Trophoblast cell (in vitro differentiated cells and primary cell): ENCODE results near the gene OTOR. TPM values are rescaled to one million over a fixed set of nuclear protein-coding genes. Genes with fewer than 3 reads are reported as not detected.

Experiments
- DNase-seq, 2 donors: peaks; one replicate each; pipeline ENCODE4 v3.0.0-alpha.2; 2016
- H2AFZ ChIP-seq: 2 replicates; pipeline ENCODE4 v1.6.1; 2013; ENCODE audit warnings: low read length, moderate library complexity, mild to moderate bottlenecking; ENCODE audit not compliant: insufficient read depth, poor library complexity
- H2AK5ac ChIP-seq: 2 replicates; pipeline ENCODE4 v1.6.1; 2013; ENCODE audit warnings: mild to moderate bottlenecking, low read length
- H2BK120ac ChIP-seq: 2 replicates; pipeline ENCODE4 v1.6.1; 2013; ENCODE audit warnings: low read length, mild to moderate bottlenecking, moderate library complexity; ENCODE audit not compliant: insufficient read depth, poor library complexity
- H2BK12ac ChIP-seq: 2 replicates; pipeline ENCODE4 v1.6.1; 2013; ENCODE audit warnings: mild to moderate bottlenecking, low read length, moderate library complexity
- H2BK5ac ChIP-seq: 2 replicates; pipeline ENCODE4 v1.6.1; 2013; ENCODE audit warnings: low read length, low read depth, moderate library complexity, mild to moderate bottlenecking; ENCODE audit not compliant: poor library complexity
- H3K14ac ChIP-seq: 2 replicates; pipeline ENCODE4 v1.6.1; 2013; ENCODE audit warnings: mild to moderate bottlenecking, low read length
- H3K18ac ChIP-seq: 2 replicates; pipeline ENCODE4 v1.6.1; 2013; ENCODE audit warnings: mild to moderate bottlenecking, low read length
- H3K23ac ChIP-seq: 2 replicates; pipeline ENCODE4 v1.6.1; 2013; ENCODE audit warnings: low read length
- H3K27ac ChIP-seq: 2 replicates; pipeline ENCODE4 v1.5.1; 2013; ENCODE audit warnings: low read depth, mild to moderate bottlenecking, inconsistent platforms, low read length, moderate library complexity
- H3K27me3 ChIP-seq: 2 replicates; pipeline ENCODE4 v1.6.1; 2013; ENCODE audit warnings: inconsistent platforms, mild to moderate bottlenecking, low read length, moderate library complexity; ENCODE audit not compliant: insufficient read depth
- H3K36me3 ChIP-seq, 2 experiments: 1 replicate in 1 of 2; 2 replicates in 1 of 2; pipeline ENCODE4 v1.6.1; 2013; ENCODE audit warnings: low read length in 2 of 2, mild to moderate bottlenecking in 2 of 2, moderate library complexity in 1 of 2; ENCODE audit not compliant: insufficient read depth in 2 of 2, control insufficient read depth in 1 of 2
- H3K4ac ChIP-seq: 2 replicates; pipeline ENCODE4 v1.6.1; 2013; ENCODE audit warnings: low read depth, mild to moderate bottlenecking, low read length, moderate library complexity
- H3K4me1 ChIP-seq, 2 experiments: 1 replicate in 1 of 2; 2 replicates in 1 of 2; pipeline ENCODE4 v1.6.1; 2013; ENCODE audit warnings: low read length in 2 of 2, mild to moderate bottlenecking in 2 of 2, moderate library complexity in 1 of 2; ENCODE audit not compliant: insufficient read depth in 2 of 2, control insufficient read depth in 1 of 2
- H3K4me2 ChIP-seq: 2 replicates; pipeline ENCODE4 v1.6.1; 2013; ENCODE audit warnings: inconsistent platforms, mild to moderate bottlenecking, low read length, moderate library complexity
- H3K4me3 ChIP-seq: 2 replicates; pipeline ENCODE4 v1.5.1; 2013; ENCODE audit warnings: mild to moderate bottlenecking, low read depth, low read length, inconsistent platforms
- H3K79me1 ChIP-seq: one replicate; pipeline ENCODE4 v1.6.1; 2013; ENCODE audit warnings: low read length
- H3K79me2 ChIP-seq: 2 replicates; pipeline ENCODE4 v1.6.1; 2013; ENCODE audit warnings: low read length, mild to moderate bottlenecking; ENCODE audit not compliant: control insufficient read depth, insufficient read depth, poor library complexity
- H3K9ac ChIP-seq: 2 replicates; pipeline ENCODE4 v1.6.1; 2013; ENCODE audit warnings: mild to moderate bottlenecking, low read length
- H3K9me3 ChIP-seq: 2 replicates; pipeline ENCODE4 v1.6.1; 2013; ENCODE audit warnings: low read depth, mild to moderate bottlenecking, control low read depth, inconsistent platforms, low read length; ENCODE audit not compliant: insufficient read depth
- H4K12ac ChIP-seq: 2 replicates; pipeline ENCODE4 v1.6.1; 2013; ENCODE audit warnings: low read depth, mild to moderate bottlenecking, low read length, moderate library complexity
- H4K8ac ChIP-seq: 2 replicates; pipeline ENCODE4 v1.6.1; 2013; ENCODE audit warnings: low read depth, mild to moderate bottlenecking, low read length, moderate library complexity
- H4K91ac ChIP-seq: one replicate; pipeline ENCODE4 v1.6.1; 2013; ENCODE audit warnings: low read depth, mild to moderate bottlenecking, low read length, moderate library complexity
- WGBS: extraction: QIAGEN DNeasy Blood & Tissue Kit; methylation state at CpG from one replicate; pipeline ENCODE4 v1.1.7; 2013; ENCODE audit warnings: missing lambda C conversion rate; ENCODE audit not compliant: insufficient read length, insufficient coverage; ENCODE audit errors: extremely low coverage; 5-methylcytosine and 5-hydroxymethylcytosine counted together
- polyA plus RNA-seq: library from polyadenylated mRNA; stranded (reverse); fragments of 200-250 nt; gene quantifications from 2 replicates; pipeline ENCODE4 v1.2.3, GENCODE V29; 2013

The OTOR gene
- polyA plus RNA-seq, result 0.11 and 0.14 TPM in 2 replicates

GRCh38 chr20:16748308-16748900 lies at the start of gene OTOR:
OTOR (plus strand) TSS chr20:16748358; CDS start chr20:16748402, 44 bp downstream.
- H2AK5ac ChIP-seq, result no peak within 1 kb of the TSS
- no peak within 1 kb of the TSS for H4K8ac ChIP-seq
- no peak within 1 kb of the TSS for H3K27ac ChIP-seq
- DNase-seq, result no peak
- no peak within 1 kb of the TSS for H2BK5ac ChIP-seq
- H3K79me2 ChIP-seq, result no peaks in the 10 kb centered on the region
- no peak within 1 kb of the TSS for H3K14ac ChIP-seq
- no peak within 1 kb of the TSS for H2BK120ac ChIP-seq
- no peak within 1 kb of the TSS for H3K23ac ChIP-seq
- no peak within 1 kb of the TSS for H3K4me2 ChIP-seq
- H3K4me1 ChIP-seq, result peaks cover 5% of the 10 kb centered on the region in 2 experiments
- H3K9me3 ChIP-seq, result no peaks in the 10 kb centered on the region
- H3K36me3 ChIP-seq, result no peaks in the 10 kb centered on the region
- no CpG with 5 or more reads among the region's 5 CpGs for WGBS
- no peak within 1 kb of the TSS for H2AFZ ChIP-seq
- H3K27me3 ChIP-seq, result no peaks in the 10 kb centered on the region
- no peak within 1 kb of the TSS for H4K91ac ChIP-seq
- no peak within 1 kb of the TSS for H4K12ac ChIP-seq
- H3K4me3 ChIP-seq, result no peak within 1 kb of the TSS
- H2BK12ac ChIP-seq, result no peak within 1 kb of the TSS
- no peak within 1 kb of the TSS for H3K18ac ChIP-seq
- no peak within 1 kb of the TSS for H3K9ac ChIP-seq
- H3K4ac ChIP-seq, result no peak within 1 kb of the TSS
- no peaks in the 10 kb centered on the region for H3K79me1 ChIP-seq

DNA sequence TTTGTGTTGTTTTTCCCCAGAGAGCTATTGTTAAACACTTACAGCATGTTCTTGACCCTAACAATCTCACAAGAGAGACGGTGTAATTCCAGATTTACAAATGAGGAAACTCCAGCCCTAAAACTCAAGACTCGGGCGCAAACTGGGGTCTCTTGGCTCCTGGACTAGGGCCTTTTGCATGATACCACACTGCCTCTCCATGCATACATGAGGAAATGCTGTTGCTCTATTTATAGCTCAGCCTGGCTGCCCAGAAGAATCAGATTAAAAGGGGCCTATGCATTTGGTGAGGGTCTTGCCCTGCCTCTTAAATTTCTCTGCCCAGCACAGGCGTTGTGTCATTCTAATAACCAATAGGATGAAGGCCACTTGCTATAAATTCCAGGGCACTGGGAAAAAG lies 48.9 kb upstream of the OTOR start:
- Histone ChIP-seq H2BK120ac (peak overlapping the region; percentile 3), H3K4me3 (no peak overlapping the region)
- WGBS, result no CpG with 5 or more reads among the region's 4 CpGs

GRCh38 chr20:16701296-16701695 lies 46.9 kb upstream of the OTOR start:
- H3K4ac ChIP-seq, result no peak overlapping the region
- H2AK5ac ChIP-seq, result no peak overlapping the region
- no peak overlapping the region for H2AFZ ChIP-seq
- H3K79me2 ChIP-seq, result no peaks in the 10 kb centered on the region
- H3K79me1 ChIP-seq, result no peaks in the 10 kb centered on the region
- no peaks in the 10 kb centered on the region for H3K36me3 ChIP-seq
- DNase-seq, result peak in 1 of 2 donors; percentile 5
- H3K9me3 ChIP-seq, result peaks cover 6% of the 10 kb centered on the region
- H2BK5ac ChIP-seq, result no peak overlapping the region
- H2BK12ac ChIP-seq, result no peak overlapping the region
- no peaks in the 10 kb centered on the region for H3K27me3 ChIP-seq
- no peak overlapping the region for H2BK120ac ChIP-seq
- H3K4me1 ChIP-seq, result peaks cover 0 to 10% of the 10 kb centered on the region in 2 experiments
- no peak overlapping the region for H3K23ac ChIP-seq
- no peak overlapping the region for H3K4me3 ChIP-seq
- H4K12ac ChIP-seq, result no peak overlapping the region
- no peak overlapping the region for H3K9ac ChIP-seq
- no peak overlapping the region for H4K8ac ChIP-seq
- H4K91ac ChIP-seq, result peak overlapping the region; percentile 41
- no peak overlapping the region for H3K14ac ChIP-seq
- no peak overlapping the region for H3K18ac ChIP-seq
- no peak overlapping the region for H3K27ac ChIP-seq
- H3K4me2 ChIP-seq, result no peak overlapping the region
- no CpG with 5 or more reads among the region's 3 CpGs for WGBS

More for the DNA sequence above, 48.9 kb upstream of the OTOR start:
- H3K4me1 ChIP-seq, result peaks cover 0 to 10% of the 10 kb centered on the region in 2 experiments
- H3K27me3 ChIP-seq, result no peaks in the 10 kb centered on the region
- no peak overlapping the region for H3K18ac ChIP-seq
- no peak overlapping the region for H2AK5ac ChIP-seq
- H3K79me2 ChIP-seq, result no peaks in the 10 kb centered on the region
- H2AFZ ChIP-seq, result no peak overlapping the region
- no peaks in the 10 kb centered on the region for H3K36me3 ChIP-seq
- H3K14ac ChIP-seq, result no peak overlapping the region
- H3K79me1 ChIP-seq, result no peaks in the 10 kb centered on the region
- H3K9ac ChIP-seq, result no peak overlapping the region
- H3K27ac ChIP-seq, result no peak overlapping the region
- H3K23ac ChIP-seq, result no peak overlapping the region
- no peak overlapping the region for H4K91ac ChIP-seq
- no peak overlapping the region for H2BK12ac ChIP-seq
- H3K4ac ChIP-seq, result no peak overlapping the region
- H4K8ac ChIP-seq, result no peak overlapping the region
- H3K4me2 ChIP-seq, result no peak overlapping the region
- H2BK5ac ChIP-seq, result no peak overlapping the region
- H3K9me3 ChIP-seq, result no peaks in the 10 kb centered on the region
- no peak for DNase-seq
- H4K12ac ChIP-seq, result no peak overlapping the region

GRCh38 chr20:16703570-16703969 lies 44.6 kb upstream of the OTOR start:
- DNase-seq, result no peak
- Histone ChIP-seq H3K79me2 (no peaks in the 10 kb centered on the region), H2AK5ac (no peak overlapping the region), H4K91ac (no peak overlapping the region), H3K4me1 (peaks cover 0 to 8% of the 10 kb centered on the region in 2 experiments), H2AFZ (no peak overlapping the region), H2BK5ac (no peak overlapping the region), H3K79me1 (no peaks in the 10 kb centered on the region), H2BK12ac (no peak overlapping the region), H3K4me2 (no peak overlapping the region), H3K27ac (no peak overlapping the region), H3K23ac (no peak overlapping the region), H3K14ac (no peak overlapping the region), H3K9me3 (peaks cover 8% of the 10 kb centered on the region), H3K9ac (no peak overlapping the region), H3K27me3 (no peaks in the 10 kb centered on the region), H3K18ac (no peak overlapping the region), H4K12ac (no peak overlapping the region), H4K8ac (no peak overlapping the region), H3K4me3 (no peak overlapping the region), H3K4ac (no peak overlapping the region), H3K36me3 (no peaks in the 10 kb centered on the region), H2BK120ac (no peak overlapping the region)
- no CpG with 5 or more reads among the region's 4 CpGs for WGBS
